GM20431 (cell line): ENCODE data around the gene RGP1.

ENCODE experiments used
- in situ Hi-C: fragments of 300-500 bp; cut with MseI, MboI; formaldehyde crosslinking; loops from one replicate; pipeline ENCODE4 v1.15.0; 2020; ENCODE audit warnings: low sequenced_read_pairs; ENCODE audit not compliant: unreplicated experiment

The RGP1 gene, protein sequence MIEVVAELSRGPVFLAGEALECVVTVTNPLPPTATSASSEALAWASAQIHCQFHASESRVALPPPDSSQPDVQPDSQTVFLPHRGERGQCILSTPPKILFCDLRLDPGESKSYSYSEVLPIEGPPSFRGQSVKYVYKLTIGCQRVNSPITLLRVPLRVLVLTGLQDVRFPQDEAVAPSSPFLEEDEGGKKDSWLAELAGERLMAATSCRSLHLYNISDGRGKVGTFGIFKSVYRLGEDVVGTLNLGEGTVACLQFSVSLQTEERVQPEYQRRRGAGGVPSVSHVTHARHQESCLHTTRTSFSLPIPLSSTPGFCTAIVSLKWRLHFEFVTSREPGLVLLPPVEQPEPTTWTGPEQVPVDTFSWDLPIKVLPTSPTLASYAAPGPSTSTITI

DNA sequence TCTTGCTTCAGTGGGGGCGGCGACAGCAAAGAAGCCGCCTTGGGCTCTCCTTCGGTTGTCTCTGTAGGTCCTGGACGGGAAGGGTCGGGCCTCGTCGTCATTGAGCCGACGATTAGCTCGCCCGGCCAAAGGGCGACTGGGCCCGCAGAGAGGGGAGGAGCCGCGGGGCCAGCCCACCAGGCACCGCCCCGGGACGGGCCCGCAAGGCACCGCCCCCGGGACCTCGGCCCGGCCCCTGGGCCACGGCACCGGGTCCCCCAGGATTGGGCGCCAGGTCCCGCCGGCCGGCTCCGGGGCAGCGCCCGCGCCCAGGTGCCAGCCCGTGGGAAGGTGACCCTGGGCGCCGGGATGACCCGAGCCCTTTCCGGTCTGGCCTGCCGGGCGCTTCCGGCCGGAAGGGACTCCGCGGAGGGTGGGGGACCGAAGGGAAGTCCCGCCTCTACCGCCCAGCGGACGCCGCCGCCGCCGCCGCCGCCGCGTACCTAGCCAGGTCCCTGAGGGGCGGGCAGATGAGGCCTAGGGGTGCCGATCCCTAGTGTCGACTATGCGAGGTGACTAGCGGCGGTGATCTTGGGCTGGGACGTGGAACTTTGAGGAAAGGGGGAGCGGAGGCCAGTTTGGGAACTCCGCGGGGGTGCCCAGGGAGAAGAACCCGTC lies at the start of gene RGP1, which contains the start of gene GBA2:
RGP1 (plus strand) TSS at position 430 of the 657 bp plus-strand sequence. CDS start 469 bp downstream, outside the sequence.
GBA2 (minus strand) TSS at position 371 of the 657 bp plus-strand sequence. CDS start 524 bp downstream, outside the sequence.
- in situ Hi-C loops, result no loop called here

DNA sequence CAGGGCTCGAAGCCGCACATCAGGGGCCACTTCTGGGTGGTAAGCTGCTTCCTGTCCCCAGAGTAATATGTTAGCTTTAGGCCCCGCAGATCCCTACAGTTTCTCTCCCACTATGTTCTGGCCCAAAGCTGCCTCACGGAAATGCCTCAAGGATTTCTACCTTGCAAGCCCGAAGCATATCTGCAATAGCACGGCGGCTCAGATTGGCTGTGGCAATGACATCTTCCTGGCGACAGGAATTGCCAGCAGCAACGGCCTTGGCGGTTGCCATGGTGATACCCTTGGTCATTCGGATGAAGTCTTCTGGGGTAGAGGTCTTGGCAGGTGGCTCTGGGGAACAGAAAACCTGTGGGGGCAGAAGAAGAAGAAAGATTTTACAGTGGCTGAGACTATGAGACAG lies 49.1 kb upstream of the RGP1 start:
- in situ Hi-C loops, result no loop called here

DNA sequence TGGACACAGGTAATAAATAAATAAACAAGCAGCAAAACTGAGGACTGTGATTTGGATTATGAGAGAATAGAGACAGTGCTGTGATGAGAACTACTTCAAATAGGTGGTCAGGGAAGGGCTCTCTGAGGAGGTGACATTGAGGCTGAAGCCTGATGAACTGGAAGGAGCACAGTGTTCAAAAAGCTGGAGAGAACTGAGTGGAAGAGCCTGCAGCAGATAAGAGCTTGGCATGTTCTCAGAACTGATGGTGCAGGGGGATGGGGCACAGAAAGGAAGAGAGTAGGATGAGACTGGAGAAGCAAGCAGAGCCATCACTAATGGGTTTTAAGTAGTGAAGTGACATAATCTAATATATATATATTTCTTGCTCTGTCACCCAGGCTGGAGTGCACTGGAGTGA lies 48.1 kb upstream of the RGP1 start:
- in situ Hi-C loops, result no loop called here

DNA sequence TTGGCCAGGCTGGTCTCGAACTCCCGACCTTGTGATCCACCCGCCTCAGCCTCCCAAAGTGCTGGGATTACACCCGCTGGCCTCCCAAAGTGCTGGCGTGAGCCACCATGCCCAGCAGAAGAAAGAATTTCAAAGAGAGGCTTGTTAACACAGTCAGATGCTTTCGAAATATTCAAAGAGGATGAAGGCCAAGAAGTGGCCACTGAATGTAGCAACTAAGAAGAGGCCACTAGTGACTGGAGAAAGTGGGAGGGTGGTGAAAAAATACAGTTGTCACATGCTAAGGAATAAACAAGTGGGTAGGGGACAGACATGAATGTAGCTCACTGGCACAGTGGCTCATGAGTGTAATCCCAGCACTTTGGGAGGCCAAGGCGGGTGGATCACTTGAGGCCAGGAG lies 46.4 kb upstream of the RGP1 start:
- in situ Hi-C loops, result no loop called here

DNA sequence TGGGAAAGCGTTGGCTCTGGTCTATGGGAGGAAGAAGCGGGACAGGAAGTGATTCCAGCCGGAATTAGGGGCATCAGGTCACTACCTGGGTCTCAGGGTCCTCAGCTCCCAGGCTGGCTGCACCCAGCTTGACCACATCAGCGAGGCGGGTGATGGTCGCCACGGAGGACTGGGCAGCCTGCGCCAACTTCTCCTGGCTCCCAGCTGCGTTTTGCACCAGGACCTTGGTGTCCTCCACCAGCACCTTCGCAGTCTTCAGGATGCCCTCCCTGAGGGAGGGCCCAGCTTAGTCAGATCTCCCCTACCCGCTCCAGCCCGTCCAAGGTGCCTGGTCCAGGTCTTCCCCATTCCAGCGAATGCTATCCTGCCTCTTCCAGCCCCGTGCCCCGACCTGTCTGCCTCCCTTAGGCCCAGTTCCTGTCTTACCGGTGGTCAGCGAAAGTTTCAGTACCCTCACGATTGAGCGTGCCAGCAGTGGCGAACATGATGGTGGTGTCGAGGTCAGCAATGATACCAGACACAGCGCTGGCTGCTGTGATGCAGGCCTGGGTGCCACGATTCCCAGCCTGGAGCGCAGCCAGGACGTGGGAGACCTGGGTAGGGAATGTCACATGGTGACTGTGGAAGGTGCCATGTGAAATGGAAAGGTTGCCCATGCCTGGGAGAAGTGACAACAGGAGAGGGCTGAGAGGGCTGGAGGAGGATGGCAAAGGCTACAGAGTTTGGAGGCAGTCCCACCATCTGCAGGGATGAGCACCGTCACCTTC lies 45.0 kb upstream of the RGP1 start:
- in situ Hi-C loops, result no loop called here

DNA sequence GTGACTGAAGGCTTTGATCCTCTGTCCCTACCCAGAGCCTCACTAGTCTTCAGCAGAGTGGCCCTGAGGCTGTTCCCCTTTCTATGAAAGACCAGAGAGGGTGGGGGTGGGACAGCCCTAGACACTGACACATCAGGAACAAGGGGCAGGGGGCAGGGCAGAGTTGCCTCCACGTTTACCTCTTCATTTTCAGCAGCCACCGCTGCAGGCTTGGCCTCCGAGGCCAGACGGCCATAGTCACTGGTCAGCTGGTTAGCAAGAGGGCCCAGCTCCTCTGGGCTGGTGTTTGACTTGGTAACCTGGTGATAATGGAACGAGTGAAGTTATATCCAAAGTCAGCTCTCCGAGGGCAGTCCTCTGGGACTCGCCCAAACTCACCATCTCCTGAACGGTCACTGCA lies 43.7 kb upstream of the RGP1 start:
- in situ Hi-C loops, result no loop called here

DNA sequence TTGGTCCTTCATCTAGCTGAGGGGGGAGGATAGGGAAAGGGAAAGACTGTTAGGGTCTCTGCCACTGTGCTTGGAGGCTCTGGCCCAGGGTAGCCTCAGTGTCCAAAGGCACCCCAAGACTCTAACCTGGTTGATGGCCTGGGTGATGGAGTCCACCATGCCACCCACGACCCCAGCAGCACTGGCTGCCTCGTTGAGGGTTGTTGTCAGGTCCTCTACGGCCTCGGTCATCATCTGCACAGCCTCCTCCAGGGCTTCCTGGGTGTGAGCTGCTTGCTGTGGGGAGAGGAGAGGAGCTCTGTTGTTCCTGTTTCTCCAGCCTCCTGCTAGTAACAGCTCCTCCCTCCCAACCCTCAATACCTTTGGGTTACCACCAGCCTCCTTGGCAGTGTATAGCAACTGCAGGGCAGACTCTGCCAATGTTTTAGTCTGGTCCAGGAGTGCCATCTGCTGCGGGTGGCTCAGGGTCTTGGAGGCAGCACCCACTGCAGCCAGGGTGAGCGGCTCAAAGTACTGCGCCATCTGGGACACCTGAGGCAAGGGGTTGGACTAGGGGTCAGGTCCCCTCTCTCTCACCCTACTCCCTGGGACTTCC lies 43.2 kb upstream of the RGP1 start:
- in situ Hi-C loops, result no loop called here

DNA sequence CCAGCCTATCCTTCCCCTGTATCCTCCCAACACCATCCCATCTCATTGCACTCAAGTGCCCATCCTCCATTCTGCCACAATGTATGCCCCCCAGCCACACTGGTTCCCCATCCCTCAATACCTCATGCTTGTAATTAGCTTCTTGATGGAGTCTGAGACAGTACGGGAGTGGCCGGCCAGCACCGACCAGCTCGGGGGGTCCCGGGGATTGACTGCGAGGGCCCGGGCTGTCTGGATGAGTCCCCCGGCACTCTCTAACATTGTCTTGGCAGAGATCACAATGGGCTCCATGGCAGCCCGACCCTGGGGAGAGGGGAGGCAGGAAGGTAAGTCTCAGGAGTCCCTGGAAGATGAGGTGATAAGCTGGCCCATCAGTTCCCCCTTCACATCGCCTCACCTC lies 42.1 kb upstream of the RGP1 start:
- in situ Hi-C loops, result no loop called here

DNA sequence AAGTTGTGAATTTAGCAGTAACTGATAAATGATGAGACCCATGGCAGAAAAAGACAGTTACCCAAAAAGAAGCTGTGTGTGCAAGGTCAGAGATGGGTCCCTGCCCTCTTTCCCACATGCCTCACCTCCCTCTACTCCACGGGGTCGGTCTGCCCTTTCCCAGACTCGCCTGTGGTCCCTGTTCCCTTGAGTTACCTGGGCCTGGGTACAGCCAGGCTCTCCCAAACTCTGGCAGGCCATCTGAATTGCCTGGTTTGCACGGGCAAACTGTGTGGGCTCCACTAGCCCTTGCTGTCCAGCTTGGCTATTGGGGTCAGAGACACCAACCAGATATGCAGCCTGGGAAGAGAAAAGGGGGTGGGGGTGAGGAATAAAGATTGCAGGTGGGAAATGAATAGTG lies 40.9 kb upstream of the RGP1 start:
- in situ Hi-C loops, result no loop called here

DNA sequence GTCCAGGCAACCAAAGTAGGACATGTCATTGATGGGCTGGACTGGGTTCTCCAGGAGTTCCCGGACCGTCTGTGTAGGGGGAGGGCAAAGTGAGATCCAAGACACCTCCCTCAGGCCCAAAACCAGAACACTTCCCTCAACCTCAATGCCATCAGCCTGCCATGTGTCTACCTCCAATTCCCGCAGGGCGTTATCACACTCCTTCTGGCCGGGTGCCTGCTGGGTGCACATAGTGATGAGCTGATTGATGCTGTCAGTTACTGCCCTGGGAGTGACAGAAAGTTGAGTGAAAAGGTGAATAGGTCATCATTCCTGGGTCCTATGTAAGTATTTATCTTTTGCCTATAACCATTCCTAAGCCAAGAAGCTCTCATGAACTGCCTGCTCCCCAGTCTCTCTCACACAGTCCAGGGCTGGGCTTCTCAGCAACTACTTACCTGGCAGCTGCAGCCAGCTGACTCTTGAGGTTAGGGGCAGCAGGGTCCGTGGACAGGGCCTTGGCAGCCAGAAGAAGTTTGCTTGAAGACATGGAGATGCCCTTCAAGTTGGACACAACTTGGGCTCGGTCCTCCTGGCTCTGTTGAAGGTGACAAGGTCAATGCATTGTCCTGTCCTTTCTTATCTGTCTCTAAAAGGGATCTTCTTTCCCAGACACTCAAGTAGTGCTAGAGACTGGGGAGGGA lies 38.1 kb upstream of the RGP1 start:
- in situ Hi-C loops, result no loop called here

DNA sequence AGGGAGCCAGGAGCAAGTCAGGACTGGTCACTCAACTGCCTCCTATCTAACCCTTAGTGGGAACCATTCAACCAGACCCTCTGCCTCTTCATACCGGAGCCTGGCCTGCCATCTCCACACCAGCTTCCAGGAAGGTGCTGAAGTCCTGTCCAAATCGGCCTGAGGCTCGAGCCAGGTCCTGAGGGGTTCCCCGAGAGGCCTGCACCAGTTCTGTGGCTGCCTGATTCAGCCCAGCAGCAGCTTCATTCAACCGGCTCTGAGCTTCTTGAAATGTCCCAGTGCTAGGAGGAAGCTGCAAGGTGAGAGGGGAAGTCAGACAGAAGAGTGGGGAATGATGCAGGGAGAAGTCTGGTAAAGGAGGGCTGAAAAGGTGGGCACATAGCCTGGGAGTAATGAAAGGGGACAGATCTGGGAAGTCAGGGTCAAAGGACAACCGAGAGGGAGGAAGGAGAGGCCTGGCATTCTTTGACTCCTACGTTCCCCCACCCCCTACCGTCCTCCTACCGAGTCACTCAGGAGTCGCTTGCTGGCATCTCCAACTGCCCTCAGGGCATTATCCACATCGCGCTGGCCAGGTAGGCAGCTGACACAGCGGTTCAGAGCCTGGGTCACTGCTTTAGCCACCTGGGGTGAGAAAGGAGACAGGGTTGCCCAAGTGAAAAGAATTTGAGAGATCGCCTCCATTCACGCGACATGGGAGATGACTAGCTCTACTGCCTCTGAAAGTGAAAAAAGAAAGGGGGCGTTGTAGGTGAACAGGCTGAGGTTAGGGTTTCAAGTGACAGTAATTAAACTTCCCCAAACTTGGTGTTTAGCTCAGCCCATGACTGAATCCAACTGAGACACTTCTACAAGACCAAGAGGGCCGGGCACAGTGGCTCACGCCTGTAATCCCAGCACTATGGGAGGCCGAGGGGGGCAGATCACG lies 37.3 kb upstream of the RGP1 start:
- in situ Hi-C loops, result no loop called here

DNA sequence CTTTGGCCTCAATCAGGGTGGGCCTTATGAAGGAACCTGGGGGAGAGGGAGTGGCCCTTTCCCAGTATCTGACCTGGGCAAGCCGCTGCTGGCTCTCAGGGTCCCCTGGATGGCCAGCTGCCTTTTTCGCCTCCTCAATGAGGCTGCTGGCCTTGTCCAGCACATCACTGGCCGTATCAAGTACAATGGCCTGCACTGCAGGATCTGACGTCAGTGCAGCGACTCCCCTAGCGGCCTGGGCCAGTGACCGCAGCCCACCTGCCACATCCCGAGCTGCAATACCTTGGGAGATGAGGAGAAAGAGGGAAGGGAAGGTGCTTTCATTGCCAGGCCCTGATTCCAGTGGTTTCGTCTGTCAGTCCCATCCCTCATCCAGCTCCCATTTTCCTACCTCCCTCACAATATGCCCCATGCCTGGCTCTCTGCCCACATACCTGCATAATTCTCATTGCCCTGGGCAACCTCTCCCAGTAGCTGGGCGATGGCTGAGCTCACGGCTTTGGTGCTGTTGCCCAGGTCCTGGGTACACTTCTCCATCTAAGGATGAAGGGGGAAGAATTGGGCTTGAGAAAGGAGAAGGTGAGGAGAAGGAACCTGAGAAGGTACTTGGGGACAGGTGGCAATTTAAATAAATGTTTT lies 36.2 kb upstream of the RGP1 start:
- in situ Hi-C loops, result no loop called here

DNA sequence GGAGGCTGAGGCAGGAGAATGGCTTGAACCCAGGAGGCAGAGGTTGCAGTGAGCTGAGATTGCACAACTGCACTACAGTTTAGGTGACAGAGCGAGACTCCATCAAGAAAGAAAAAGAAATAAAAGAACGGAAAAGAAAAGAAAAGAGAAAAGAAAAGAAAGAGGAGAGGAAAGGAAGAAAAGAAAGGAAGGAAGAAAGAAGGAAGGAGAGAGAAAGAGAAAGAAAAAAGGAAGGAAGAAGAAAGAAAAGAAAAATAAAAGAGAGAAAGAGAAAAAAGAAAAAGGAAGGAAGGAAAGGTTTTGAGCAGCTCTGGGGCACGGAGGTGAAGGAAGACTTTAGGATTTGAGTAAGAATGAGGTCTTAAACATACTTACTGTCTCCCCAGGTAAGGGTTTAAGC lies 35.5 kb upstream of the RGP1 start:
- in situ Hi-C loops, result no loop called here

DNA sequence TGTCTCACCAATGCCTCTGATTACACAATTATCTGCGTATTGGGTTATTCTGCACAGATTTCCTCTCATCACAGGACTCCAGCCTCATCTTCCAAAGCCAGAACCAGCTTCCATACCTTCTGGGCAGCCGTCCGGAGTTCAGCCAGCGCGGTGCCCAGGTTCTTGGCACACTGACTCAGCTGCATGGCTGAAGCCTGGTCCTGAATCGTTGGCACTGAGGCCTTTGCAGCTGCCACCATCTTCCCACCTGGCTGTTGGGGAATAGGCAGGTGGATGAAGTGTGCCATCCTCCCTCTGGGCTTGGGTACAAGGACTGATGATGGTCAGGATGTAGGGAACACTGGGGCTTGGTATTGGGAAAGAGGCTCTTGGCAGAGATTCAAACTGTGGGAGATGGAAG lies 35.0 kb upstream of the RGP1 start:
- in situ Hi-C loops, result no loop called here

DNA sequence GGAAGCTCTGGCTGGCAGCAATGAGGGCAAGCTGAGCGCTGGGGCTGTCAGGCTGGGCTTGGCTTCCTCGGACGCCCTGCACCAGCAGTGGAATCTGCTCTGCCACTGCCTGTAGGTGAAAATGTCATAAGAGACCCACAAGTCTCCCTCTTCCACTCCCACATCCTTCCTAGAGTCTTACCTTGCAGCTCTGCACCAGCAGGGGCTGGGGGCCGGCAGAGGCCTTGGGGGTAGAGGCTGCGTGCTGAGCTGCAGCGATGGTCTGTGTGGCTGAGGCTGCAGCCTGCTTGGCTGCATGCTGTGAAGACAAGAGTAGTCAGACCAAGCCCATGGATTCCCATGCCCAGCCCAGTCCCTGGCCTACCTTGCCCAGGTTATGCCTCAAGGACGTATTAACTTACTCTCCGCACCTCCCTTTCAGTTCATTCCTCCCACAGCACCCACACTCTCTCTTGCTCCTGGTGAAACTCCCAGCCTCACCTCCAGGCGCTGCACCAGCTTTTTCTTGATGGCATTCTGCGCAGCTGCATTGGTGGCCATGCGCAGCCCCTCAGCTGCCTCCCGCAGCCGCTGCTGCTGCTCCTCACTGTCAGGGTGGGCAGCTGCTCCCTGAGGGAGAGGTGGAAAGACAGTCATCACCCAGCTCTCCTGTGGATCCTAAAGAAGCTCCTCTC lies 34.4 kb upstream of the RGP1 start:
- in situ Hi-C loops, result no loop called here

DNA sequence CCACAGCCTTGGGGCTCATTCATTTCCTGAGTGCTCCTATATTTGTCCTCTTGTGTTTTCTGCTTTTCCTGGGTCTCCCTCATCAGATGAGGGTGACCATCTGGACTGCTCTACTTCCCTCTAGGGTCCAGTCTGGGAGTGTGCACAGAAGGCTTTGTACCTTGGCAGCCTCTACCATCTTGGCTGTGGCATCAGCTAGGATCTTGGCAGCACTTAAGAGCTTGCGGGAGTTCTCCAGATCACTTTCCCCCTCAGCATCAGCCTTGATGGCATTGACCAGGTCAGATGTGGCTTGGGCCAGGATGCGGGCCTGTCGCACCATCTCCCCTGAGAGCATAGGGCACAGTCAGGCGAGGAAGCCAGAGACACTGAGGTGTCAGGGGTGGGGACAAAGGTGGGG lies 32.9 kb upstream of the RGP1 start:
- in situ Hi-C loops, result no loop called here

DNA sequence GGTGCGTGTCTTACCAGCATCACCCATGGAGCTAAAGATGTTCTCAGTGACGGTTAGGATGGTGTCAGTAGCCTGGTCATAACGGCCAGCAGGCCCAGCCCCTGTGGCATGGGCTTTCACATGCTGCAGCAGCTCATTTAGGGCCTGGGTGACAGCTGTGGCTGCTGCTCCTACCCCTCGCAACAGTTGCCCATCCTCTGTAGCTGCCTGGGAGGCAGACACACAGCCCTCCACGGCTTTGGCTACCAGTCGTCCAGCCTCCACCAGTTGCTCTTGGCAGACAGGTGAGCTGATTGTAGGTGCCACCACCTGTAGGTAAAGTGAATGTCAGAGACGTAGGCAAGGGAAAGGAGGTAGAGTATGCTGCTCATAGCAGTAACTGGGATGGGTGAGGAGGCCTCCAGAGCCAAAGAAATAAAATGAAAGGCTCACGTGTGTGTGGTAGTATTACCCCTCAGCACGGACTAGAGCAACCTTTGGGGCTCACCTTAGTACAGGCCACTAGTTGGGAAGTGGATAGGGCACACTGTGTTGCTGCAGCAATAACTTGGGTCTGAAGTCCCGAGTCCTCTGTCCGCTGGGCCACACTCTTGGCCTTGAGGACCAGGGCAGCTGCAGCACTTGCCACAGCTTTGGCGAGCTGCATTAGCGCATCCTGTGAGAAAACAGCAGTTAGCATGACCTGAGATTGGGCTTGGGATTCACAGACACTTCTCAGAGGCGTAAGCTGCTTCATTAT lies 31.8 kb upstream of the RGP1 start:
- in situ Hi-C loops, result no loop called here
